Measurements from ENCODE around the gene ARHGEF16. TPM values are rescaled to one million over a fixed set of nuclear protein-coding genes. Genes with fewer than 3 reads are reported as not detected.

ARHGEF16 gene
- total and polyA plus RNA-seq, 11 donors, result 0.31 to 1.4 (median 0.51) TPM

- Histone ChIP-seq H3K4me3 (no peak overlapping the region), H3K36me3 (no peaks in the 10 kb centered on the region), H3K27me3 (no peaks in the 10 kb centered on the region), H3K9me3 (no peaks in the 10 kb centered on the region), H3K27ac (no peak overlapping the region), H3K4me1 (peaks cover 0 to 12% (median 8%) of the 10 kb centered on the region in 12 donors)
- intact Hi-C loops (cut with DNase I), result no loop called here
- 94 to 100% (median 95%) methylated on average over 10 to 17 of the region's 17 CpGs for WGBS, 4 donors
- DNase-seq (no peak), ATAC-seq (no peak)
- TF ChIP-seq, protein P1, sequence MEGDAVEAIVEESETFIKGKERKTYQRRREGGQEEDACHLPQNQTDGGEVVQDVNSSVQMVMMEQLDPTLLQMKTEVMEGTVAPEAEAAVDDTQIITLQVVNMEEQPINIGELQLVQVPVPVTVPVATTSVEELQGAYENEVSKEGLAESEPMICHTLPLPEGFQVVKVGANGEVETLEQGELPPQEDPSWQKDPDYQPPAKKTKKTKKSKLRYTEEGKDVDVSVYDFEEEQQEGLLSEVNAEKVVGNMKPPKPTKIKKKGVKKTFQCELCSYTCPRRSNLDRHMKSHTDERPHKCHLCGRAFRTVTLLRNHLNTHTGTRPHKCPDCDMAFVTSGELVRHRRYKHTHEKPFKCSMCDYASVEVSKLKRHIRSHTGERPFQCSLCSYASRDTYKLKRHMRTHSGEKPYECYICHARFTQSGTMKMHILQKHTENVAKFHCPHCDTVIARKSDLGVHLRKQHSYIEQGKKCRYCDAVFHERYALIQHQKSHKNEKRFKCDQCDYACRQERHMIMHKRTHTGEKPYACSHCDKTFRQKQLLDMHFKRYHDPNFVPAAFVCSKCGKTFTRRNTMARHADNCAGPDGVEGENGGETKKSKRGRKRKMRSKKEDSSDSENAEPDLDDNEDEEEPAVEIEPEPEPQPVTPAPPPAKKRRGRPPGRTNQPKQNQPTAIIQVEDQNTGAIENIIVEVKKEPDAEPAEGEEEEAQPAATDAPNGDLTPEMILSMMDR (IDR thresholded peaks at IDR 0.05), result no peak
- no peak for TF ChIP-seq POLR2A (IDR thresholded peaks at IDR 0.05)
Measured at GRCh38 chr1:3472906-3473305, 18.4 kb downstream of the ARHGEF16 start.

- TF ChIP-seq, protein P1 (IDR thresholded peaks at IDR 0.05), result no peak
- TF ChIP-seq POLR2A (IDR thresholded peaks at IDR 0.05), result no peak
- ATAC-seq, result no peak
- no peak overlapping the region for H3K27ac ChIP-seq
- H3K9me3 ChIP-seq, result no peaks in the 10 kb centered on the region
- intact Hi-C loops (cut with DNase I), result no loop called here
- no peaks in the 10 kb centered on the region for H3K27me3 ChIP-seq
- WGBS, 4 donors, result 89 to 96% (median 91%) methylated on average over 17 to 20 of the region's 20 CpGs
- no peaks in the 10 kb centered on the region for H3K36me3 ChIP-seq
- H3K4me1 ChIP-seq, result peaks cover 0 to 12% (median 8%) of the 10 kb centered on the region in 12 donors
- no peak overlapping the region for H3K4me3 ChIP-seq
- DNase-seq, result peak in 1 of 5 donors; percentile 32
Measured at GRCh38 chr1:3473381-3473844, 18.9 kb downstream of the ARHGEF16 start.

- Histone ChIP-seq H3K27me3 (no peaks in the 10 kb centered on the region), H3K4me1 (peaks cover 0 to 12% (median 8%) of the 10 kb centered on the region in 12 donors), H3K36me3 (no peaks in the 10 kb centered on the region), H3K4me3 (no peak overlapping the region), H3K27ac (no peak overlapping the region), H3K9me3 (no peaks in the 10 kb centered on the region)
- intact Hi-C loops (cut with DNase I), result no loop called here
- 95 to 98% (median 96%) methylated on average over 8 of the region's 8 CpGs for WGBS, 4 donors
- no peak for TF ChIP-seq POLR2A (IDR thresholded peaks at IDR 0.05)
- TF ChIP-seq, protein P1 (IDR thresholded peaks at IDR 0.05), result no peak
- ATAC-seq (no peak), DNase-seq (no peak)
Measured at GRCh38 chr1:3474016-3474415, 19.6 kb downstream of the ARHGEF16 start.

DNA sequence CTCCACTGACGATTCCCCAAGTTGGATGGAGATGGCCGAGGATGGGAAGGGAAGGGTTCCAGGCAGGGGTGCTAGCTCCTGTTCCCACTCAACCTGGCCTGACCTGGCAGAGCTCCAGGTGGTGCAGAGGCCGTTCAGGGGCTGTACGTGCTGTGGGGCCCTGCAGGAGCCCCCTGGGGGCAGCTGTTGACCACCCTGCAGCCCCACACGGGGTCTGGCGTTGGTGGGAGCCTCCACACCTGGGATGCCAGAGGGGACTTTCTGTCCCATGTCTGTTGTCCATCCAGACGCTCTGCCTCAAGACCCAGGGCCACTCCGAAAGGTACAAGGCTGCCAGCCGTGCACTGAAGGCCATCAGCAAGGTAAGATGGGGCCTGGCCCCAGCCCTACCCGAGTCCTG is 20.0 kb downstream of the ARHGEF16 start:
- TF ChIP-seq, protein P1 (IDR thresholded peaks at IDR 0.05), result no peak
- TF ChIP-seq POLR2A (IDR thresholded peaks at IDR 0.05), result no peak
- no peak overlapping the region for H3K4me3 ChIP-seq
- intact Hi-C loops (cut with DNase I), result no loop called here
- DNase-seq (no peak), ATAC-seq (no peak)
- H3K27ac ChIP-seq, result no peak overlapping the region
- no peaks in the 10 kb centered on the region for H3K27me3 ChIP-seq
- no peaks in the 10 kb centered on the region for H3K36me3 ChIP-seq
- WGBS, 4 donors, result 70 to 85% (median 72%) methylated on average over 7 to 10 of the region's 10 CpGs
- no peaks in the 10 kb centered on the region for H3K9me3 ChIP-seq
- peaks cover 0 to 12% (median 8%) of the 10 kb centered on the region in 12 donors for H3K4me1 ChIP-seq

All from heart left ventricle (tissue), 16 donors.